Neutrophil (primary cell): ENCODE results near the gene APOA1.

Source experiments
- H3K27ac ChIP-seq: fragments of 200-600 bp; sonication (generic); 2 replicates; pipeline ENCODE4 v1.5.1; 2016; ENCODE audit warnings: mild to moderate bottlenecking, moderate library complexity
- H3K27me3 ChIP-seq: fragments of 200-600 bp; sonication (generic); 2 replicates; pipeline ENCODE4 v1.6.0; 2016; ENCODE audit warnings: mild to moderate bottlenecking
- H3K36me3 ChIP-seq: fragments of 200-600 bp; sonication (generic); 2 replicates; pipeline ENCODE4 v1.5.1; 2017
- H3K4me1 ChIP-seq, 2 experiments: fragments of 200-600 bp in 1 of 2; sonication (generic) in 1 of 2; 1 replicate in 1 of 2; 2 replicates in 1 of 2; pipeline versions ENCODE4 v1.5.1 to v1.6.1; 2013 to 2016; ENCODE audit warnings: low read depth in 1 of 2, low read length in 1 of 2, mild to moderate bottlenecking in 1 of 2, moderate library complexity in 1 of 2; ENCODE audit not compliant: control insufficient read depth in 1 of 2, insufficient read depth in 1 of 2
- H3K4me3 ChIP-seq, 2 experiments: fragments of 200-600 bp in 1 of 2; sonication (generic) in 1 of 2; 1 replicate in 1 of 2; 2 replicates in 1 of 2; pipeline ENCODE4 v1.5.1; 2013 to 2016; ENCODE audit warnings: low read depth in 1 of 2, low read length in 1 of 2, mild to moderate bottlenecking in 1 of 2, moderate library complexity in 1 of 2
- H3K9me3 ChIP-seq: fragments of 200-600 bp; sonication (generic); 2 replicates; pipeline ENCODE4 v1.5.1; 2016
- CTCF ChIP-seq: fragments of 200-600 bp; sonication (generic); IDR thresholded peaks from 2 replicates; pipeline ENCODE4 v1.5.1; 2016; ENCODE audit warnings: antibody characterized with exemption

Gene APOA1

GRCh38 chr11:116864531-116864930 lies 27.1 kb upstream of the APOA1 start:
- no peak overlapping the region for H3K4me3 ChIP-seq
- H3K27me3 ChIP-seq, result no peaks in the 10 kb centered on the region
- peaks cover 100% of the 10 kb centered on the region for H3K36me3 ChIP-seq
- H3K27ac ChIP-seq, result no peak overlapping the region
- H3K4me1 ChIP-seq, result no peaks in the 10 kb centered on the region
- no peaks in the 10 kb centered on the region for H3K9me3 ChIP-seq
- TF ChIP-seq CTCF, result no peak

GRCh38 chr11:116862951-116863350 lies 25.5 kb upstream of the APOA1 start:
- Histone ChIP-seq H3K27me3 (no peaks in the 10 kb centered on the region), H3K27ac (no peak overlapping the region), H3K36me3 (peaks cover 100% of the 10 kb centered on the region), H3K9me3 (no peaks in the 10 kb centered on the region), H3K4me3 (no peak overlapping the region), H3K4me1 (no peaks in the 10 kb centered on the region)
- TF ChIP-seq CTCF, result no peak

- no peaks in the 10 kb centered on the region for H3K4me1 ChIP-seq
- TF ChIP-seq CTCF, result no peak
- H3K27me3 ChIP-seq, result no peaks in the 10 kb centered on the region
- peaks cover 100% of the 10 kb centered on the region for H3K36me3 ChIP-seq
- H3K27ac ChIP-seq, result no peak overlapping the region
- H3K4me3 ChIP-seq, result no peak overlapping the region
- H3K9me3 ChIP-seq, result no peaks in the 10 kb centered on the region
Measured at GRCh38 chr11:116862185-116862584, 24.8 kb upstream of the APOA1 start.

GRCh38 chr11:116861539-116861938 lies 24.1 kb upstream of the APOA1 start:
- no peaks in the 10 kb centered on the region for H3K27me3 ChIP-seq
- H3K9me3 ChIP-seq, result no peaks in the 10 kb centered on the region
- H3K36me3 ChIP-seq, result peaks cover 100% of the 10 kb centered on the region
- H3K4me1 ChIP-seq, result no peaks in the 10 kb centered on the region
- H3K4me3 ChIP-seq, result no peak overlapping the region
- no peak for TF ChIP-seq CTCF
- no peak overlapping the region for H3K27ac ChIP-seq

GRCh38 chr11:116860303-116860702 lies 22.9 kb upstream of the APOA1 start:
- Histone ChIP-seq H3K27me3 (no peaks in the 10 kb centered on the region), H3K36me3 (peaks cover 97% of the 10 kb centered on the region), H3K4me1 (no peaks in the 10 kb centered on the region), H3K4me3 (no peak overlapping the region), H3K27ac (no peak overlapping the region), H3K9me3 (no peaks in the 10 kb centered on the region)
- no peak for TF ChIP-seq CTCF

GRCh38 chr11:116859175-116859574 lies 21.8 kb upstream of the APOA1 start:
- H3K4me1 ChIP-seq, result no peaks in the 10 kb centered on the region

More at GRCh38 chr11:116859175-116859574, 21.8 kb upstream of the APOA1 start:
- Histone ChIP-seq H3K27me3 (no peaks in the 10 kb centered on the region), H3K36me3 (peaks cover 95% of the 10 kb centered on the region), H3K27ac (no peak overlapping the region), H3K4me3 (no peak overlapping the region), H3K9me3 (no peaks in the 10 kb centered on the region)
- TF ChIP-seq CTCF, result no peak
